HG03280 (cell line): Measurements from ENCODE around the gene RAB15.

ENCODE experiments used
- ATAC-seq: cut with Tn5 transposase; IDR thresholded peaks from one replicate; pipeline ENCODE4 v1.9.1; 2021; ENCODE audit warnings: mild to moderate bottlenecking, moderate library complexity; ENCODE audit not compliant: unreplicated experiment

RAB15 gene

DNA sequence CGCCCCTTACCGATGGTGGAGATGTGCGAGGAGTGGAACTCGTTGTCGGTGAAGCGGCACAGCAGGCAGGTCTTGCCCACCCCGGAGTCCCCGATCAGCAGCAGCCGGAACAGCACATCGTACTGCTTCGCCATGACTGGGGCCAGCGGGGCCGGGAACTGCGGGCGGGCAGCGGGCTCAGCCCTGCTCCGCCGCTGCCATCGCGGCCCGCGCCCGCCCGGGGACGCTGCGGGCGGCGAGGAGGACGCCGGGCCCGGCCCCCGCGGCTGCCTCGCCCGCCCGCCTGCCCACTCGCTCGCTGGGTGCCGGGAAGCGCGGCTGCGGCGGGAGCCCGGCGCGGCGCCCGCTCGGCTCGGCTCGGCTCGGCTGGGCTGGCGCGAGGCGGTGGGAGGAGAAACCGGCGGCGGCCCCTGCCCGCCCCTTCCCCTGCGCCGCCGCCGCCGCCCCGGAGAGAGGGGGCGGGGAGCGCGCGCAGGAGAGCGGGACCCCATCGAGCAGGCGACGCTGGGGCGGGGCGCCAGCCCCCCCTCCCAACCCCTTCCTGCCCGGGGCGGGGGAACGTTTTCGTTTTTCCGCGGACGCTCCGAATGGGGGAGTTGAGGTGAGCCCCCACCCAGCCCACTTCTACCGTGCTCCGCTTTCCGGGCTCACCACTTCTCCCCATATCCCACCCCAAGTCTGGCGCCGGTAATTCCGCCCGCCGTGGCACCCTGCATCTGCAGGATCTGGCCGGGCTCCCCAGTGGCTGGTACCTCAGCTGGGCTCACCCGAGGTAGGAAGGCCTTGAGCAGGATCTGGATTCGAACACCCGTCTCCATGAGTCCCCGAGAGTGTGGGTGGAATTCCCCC lies at the start of gene RAB15:
Gene RAB15 (minus strand): TSS at position 394 of the 849 bp plus-strand sequence. CDS start 260 bp downstream, at position 134.
- ATAC-seq, result no peak

DNA sequence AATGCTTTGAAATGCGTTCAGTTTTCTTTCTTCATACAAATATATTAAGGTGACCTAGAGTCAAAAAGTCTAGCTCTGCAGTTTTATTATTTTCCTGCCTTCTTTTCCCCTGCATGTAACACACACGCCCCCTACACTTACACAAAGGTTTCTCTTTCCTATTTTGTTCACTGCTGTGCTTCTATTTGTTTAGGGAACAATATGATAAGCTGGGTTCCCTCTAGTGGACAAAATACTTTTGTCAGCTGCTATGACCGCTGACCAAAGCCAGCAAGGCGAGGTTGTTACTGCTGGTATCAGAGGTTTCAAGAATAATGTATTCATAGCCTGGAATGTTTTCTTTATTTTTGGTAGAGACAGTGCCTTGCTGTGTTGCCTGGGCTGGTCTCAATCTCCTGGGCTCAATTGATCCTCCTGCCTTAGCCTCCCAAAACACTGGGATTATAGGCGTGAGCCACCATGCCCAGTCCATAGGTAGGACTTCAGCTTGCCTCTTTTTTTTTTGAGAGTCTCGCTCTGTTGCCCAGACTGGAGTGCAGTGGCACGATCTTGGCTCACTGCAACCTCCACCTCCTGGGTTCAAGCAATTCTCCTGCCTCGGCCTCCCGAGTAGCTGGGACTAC lies 47.9 kb upstream of the RAB15 start:
- ATAC-seq, result no peak

DNA sequence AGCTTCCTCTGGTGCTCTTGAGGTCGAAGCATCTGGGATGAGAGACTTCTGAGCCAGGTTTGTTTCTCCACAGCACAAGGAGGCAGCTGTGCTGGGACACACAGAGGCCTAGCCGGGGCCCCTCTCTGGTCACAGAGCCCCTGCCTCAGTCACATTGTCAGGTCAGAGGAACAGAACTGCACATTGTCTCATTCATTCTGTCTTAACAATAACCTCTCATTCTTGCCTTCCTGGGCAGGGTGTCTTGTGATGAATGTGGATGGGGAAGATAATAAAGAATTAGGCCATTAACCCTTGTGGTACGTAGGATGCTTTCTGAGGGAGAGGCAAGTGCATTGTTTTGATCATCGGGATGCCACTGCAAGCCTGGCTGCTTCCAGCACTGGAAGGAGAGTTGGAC lies 44.3 kb upstream of the RAB15 start:
- no peak for ATAC-seq

DNA sequence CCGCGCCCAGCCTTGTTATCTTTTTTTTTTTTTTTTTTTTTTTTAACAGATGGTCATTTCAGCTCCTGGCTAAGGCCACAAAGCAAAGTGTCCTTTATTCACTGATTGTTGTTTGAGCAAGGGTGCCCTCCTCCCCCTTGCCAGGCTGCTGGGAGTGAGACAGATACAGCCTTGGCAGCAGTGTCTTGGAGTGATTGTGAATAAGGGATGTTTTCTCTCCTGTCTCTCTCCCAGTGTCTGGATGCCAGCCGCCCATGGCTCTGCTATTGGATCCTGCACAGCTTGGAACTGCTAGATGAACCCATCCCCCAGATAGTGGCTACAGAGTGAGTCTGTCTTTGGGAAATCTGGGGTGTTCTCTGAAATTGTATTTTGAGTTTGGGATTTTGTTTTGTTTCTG lies 43.3 kb upstream of the RAB15 start:
- no peak for ATAC-seq

DNA sequence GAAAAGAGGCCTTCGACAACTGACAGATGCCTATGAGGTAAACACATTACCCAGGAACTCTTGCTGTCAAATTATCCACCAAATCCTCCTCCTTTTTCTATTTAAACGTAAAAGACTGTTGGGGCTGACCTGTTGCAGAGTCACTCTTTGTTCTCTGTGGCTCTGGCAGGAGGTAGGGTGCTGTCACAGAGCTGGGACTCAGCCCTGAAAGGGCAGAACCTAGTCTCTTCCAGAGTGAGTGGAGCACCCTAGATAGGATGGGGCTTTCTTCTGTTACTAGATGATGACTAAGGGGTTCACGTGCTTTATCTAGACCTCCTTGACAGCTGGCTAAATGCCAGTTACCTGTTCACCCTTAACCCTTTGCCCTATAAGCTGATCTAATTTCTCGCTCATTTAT lies 40.2 kb upstream of the RAB15 start:
- no peak for ATAC-seq

DNA sequence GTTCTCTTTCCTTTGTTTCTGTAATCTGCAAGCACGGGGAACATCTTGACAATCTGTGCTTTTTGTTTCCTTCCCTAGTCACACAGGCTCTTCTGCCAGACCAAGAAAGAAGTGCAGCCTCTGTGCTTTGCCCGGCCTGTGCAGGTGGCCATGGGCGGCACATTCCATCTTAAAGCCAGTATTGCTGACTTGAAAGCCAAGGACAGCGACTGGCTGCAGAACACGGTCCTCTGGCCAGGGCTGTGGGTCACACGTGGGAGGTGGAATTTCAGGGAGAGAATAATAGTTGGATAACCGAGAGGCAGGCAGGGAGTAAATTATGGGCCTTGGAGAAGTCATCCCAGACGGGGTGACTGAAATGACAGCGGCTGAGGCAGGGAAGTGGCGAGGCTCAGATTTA lies 39.4 kb upstream of the RAB15 start:
- ATAC-seq, result no peak

DNA sequence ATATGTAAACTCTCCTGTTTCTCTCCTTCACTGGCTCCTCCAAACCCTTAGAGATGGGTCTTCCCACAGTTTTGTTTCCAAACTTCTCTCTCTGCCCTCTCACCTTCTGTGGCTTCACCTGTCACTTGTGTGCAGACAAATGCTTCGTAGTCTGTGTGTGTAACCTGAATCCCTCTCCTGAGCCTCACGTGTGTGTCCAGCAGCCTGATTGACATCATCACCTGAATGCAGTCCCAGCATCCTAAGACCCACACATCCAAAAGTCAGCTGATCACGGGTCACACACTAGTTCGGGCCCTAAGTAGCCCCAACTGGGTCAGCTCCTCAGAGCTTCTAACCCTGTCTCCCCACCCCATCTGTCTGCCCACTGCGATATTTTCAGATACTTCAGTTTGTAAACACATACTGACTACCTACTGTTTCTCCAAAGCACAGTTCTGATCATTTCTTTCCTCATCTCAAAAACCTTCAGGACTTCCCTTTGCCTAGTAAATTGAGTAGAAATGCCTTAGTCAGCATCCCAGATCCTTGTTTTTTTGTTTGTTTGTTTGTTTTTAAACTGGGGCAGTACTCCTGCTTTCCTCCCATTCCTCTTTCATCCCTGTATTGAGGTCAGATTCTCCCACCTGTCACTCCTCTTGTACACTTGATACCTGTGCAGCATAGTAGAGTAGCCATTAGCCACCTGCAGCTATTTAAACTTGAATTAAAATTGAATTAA lies 38.2 kb upstream of the RAB15 start:
- no peak for ATAC-seq

DNA sequence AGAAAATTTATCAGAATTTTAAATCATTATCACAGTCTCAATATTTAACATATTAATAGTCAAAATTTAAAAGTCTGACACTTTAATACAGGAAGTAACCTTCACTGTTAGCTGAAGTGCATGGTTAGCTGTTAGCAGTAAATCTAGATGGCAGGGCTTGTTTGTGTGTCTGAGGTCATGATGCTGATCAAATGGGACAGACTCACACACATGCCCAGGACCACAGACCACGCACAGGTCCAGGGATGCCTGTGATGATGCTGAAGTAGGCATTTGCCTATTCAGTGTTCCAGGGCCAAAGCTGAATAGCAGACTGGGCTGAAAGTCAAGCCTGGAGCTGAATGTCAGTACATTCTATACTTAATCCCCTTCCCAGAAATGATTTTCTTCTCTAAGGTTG lies 35.1 kb upstream of the RAB15 start:
- no peak for ATAC-seq

DNA sequence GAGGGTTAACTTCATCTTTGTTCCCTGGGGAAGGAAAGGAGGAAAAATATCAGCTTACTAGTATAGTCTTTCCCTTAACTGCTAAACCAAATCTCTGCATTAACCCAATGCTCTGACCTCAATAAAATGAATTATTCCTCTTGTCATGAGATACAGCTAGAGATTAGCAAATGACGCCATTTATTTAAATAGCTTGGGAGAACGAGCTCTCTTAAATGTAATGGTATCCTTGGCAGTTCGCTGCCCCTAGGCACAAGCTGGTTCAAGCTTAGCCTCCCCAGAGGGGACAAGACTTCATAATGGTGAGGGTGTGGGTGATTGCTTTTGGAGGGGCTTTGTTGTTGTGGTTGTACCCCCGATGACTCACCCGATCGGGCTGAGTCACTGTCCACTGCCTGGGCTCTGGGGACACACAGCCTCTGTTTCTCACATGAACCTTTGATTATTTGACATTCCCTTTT lies 34.2 kb upstream of the RAB15 start:
- no peak for ATAC-seq

DNA sequence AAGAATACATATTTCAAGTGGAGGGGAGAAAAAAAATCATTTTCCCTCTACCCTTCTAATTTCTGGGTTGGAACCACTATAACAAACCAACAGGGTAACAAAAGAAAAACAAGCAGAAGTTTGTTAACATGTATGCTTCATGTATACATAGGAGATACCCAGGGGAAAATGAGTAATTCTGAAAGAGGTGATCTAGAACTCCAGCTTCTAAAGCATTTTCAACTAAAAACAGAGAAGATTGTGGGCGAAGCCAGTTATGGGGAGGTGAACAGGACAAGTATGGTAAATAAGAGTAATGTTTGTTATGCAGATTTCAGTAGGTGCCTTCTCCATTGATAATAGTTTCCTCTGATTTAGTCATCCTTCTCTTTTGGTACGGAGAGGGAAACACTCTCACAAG lies 31.3 kb upstream of the RAB15 start:
- ATAC-seq, result no peak

DNA sequence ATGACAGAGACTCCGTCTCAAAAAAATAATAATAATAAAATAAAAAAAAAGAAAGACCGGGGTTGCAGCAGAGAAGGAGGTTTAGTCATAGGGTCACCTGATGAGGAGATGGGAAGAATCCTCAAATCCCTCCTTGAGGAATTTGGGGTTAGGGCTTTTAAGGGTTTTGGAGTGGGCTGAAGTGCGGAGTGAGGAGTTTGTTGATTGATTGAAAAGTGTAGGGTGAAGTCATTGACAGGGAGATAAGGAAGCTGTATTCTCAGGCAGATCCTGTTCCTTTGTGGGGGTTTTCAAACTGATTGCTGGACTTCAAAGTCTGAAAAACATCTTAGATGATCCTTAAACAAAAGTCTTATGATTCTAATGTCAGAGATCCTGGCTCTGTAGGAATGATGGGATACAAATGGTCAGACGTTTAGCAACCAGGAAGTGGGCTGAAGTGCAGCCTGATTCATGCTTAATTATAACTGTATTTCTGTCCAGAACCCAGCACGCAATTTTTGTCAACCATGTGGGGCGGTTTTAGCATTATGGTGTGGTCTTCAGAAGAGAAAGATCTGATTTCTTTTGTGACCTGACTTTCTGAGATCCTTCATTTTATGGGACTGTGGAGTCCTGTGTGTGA lies 30.6 kb upstream of the RAB15 start:
- ATAC-seq, result no peak

DNA sequence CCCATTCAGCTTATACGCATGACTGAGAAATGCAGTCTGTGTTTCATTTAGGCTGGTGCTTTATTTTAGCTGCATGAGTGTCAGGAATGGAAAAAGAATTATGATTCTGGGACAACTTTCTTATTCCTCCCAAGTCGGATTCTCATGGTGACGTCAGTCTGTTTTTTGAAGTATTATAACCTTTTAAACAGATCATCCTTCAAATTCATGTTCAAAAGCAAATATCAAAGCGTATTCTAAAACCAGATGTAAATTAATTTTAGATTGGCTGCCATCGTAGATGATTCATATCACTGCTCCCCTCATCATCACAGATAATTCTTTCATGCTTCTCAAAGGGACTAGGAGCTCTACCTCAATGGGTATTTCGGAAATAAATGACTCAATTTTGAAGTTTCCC lies 29.6 kb upstream of the RAB15 start:
- no peak for ATAC-seq

DNA sequence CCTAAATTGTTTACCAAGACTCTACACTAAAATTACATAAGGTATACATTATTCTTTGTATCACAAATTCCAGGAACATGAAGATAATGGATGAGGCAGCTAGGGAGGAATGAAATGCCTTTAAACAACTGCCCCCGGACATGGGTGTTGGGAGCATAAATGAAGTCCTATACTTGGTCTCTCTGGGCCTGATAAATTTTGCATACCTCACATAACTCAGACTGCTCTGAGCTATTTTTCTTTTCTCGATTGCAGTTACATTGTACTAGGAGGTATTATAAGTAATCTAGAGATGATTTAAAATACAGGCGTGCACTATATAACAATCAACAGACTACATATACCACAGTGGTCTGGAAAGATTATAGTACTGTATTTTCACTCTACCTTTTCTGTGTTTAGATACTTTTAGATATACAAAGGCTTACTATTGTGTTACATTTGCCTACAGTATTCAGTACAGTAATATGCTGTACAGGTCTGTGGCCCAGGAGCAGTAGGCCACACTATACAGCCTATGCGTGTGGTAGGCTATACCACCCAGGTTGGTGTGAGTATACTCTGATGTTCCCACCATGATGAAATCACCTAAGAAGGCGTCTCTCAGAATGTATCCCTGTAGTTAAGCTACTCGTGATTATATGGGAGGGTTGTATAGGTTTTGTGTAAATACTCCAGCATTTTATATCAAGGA lies 28.9 kb upstream of the RAB15 start:
- ATAC-seq, result no peak

DNA sequence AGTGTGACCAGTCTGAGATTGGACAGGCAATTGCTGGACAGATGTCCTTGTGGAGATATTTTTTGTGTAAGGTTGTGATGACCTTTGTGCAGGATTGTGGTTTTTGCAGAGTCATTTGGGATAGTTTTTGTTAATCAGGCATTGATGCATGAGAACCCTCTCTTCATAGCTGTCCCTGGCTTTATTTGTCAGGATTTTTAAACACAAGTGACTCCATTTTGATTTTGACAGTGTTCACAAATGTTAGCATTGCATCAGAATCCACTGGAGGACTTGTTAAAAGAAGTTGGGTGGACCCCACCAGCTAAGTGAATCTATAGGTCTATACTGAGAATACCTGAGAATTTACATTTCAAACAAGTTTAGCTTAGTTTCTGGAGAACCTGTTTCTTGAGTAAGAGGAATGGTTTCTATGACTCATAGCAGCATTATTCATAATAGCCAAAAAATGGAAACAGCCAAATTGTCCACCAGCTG lies 26.4 kb upstream of the RAB15 start:
- ATAC-seq, result no peak

DNA sequence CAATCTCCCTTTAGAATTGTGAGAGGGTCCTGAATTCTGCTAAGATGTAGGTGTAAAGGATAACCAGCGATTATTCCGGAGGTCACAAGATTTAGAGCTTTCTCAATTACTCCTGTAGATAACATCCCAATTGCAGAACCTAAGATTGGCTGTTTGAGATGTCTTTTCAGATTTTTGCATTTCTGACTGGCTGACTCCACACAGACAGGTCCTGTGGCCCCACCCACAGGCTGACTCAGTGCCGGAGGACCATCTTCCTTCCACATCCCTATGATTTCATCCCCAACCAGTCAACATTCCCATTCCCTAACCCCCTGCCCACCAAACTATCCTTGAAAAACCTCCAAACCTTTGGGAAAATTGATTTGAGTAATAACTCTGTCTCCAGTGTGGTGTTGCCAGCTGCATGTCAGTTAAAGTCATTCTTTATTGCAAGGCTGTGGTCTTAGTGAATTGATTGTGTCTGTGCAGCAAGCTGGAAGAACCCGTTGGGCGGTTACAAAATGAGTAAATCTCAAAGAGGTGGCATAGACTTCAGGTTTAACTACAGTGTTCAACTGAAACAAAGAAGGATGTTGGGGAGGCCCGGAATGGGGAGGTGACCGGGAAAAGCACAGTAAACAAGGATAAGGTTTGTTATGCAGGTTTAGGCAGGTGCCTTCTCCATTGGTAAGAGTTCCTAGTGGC lies 25.1 kb upstream of the RAB15 start:
- peak; percentile 71 for ATAC-seq

DNA sequence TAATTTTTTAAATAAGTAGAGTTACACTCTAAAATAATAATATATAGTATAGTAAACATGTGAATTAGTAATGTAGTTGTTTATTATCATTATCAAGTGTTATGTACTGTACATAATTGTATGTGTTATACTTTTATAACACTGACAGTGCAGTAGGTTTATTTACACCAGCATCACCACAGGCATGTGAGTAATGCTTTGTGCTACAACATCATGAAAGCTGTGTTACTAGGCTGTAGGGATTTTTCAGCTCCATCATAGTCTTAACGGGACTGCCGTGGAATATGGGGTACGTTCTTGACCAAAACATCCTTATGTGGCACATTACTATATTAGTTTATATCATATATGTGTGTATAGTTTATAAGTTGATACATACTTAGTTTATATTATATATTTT lies 23.2 kb upstream of the RAB15 start:
- ATAC-seq, result no peak

DNA sequence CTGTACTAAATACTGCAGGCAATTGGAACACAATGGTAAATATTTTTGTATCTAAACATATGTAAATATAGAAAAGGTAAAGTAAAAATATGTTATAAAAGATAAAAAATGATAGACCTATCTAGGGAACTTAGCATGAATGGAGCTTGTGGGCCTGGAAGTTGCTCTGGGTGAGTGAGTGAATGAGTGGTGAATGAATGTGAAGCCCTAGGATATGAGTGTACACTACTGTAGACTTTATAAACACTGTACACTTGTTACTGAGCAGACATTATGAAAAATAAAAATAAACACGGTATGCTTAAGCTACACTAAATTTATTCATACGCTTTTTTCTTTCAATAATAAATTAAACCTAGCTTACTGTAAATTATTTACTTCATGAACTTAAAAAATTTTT lies 22.4 kb upstream of the RAB15 start:
- no peak for ATAC-seq

DNA sequence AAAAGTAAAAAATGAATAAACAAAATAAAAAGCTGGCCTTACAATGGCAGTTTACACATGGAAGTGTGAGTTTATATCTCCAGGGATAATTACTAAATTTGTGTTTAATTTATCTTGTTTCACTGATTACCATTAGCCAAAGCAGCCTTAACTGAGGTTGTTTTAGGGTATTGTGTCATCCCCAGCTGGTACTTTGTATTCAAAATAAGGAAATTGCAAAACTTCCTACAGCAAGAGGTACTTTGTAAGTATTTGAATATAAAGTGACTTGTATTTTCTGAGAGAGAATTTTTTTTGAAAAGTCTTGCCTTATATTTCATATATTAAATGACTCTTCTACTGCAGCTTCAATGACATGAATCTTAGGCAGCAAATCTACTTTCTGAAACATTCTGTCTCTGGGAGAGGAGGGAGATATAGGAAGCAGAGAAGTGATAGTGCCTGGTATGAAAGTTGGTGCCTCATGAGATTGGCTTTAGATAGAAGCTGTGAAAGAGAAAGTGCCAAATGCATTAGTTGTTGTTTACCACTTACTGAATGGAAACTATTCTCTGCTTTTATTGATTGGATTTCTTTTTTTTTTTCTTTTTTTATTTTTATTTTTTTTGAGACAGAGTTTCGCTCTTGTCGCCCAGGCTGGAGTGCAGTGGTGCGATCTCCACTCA lies 21.3 kb upstream of the RAB15 start:
- ATAC-seq, result no peak

DNA sequence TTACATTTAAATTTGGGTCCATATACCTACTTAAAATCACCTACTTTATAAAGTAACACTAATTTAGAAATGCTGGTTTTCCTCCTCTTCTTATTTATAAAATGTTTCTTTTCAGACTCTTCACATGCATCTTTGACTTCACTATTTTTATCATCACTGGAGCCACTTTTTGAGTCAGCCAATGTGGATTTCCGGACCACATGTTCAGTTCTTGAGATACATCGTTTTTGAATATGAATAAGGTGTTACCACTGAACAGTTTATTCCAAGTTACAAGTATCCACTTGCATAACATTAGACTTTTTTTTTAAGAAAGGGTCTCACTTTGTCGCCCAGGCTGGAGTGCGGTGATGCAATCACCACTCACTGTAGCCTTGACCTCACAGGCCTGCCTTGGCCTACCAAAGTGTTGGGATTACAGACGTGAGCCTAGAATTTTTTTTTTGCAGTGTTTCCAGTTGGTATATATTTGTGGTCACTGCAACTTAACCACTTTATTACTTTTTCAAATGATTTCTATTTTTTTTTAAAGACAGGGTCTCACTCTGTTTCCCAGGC lies 20.3 kb upstream of the RAB15 start:
- ATAC-seq, result no peak
